Astrocyte (in vitro differentiated cells and primary cell): Measurements from ENCODE around the gene AP2B1. TPM values are rescaled to one million over a fixed set of nuclear protein-coding genes. Genes with fewer than 3 reads are reported as not detected.

ENCODE experiments used
- DNase-seq: peaks from one replicate; pipeline ENCODE4 v3.0.0-alpha.2; 2010; ENCODE audit warnings: low read depth
- FAIRE-seq: peaks from 2 replicates; lab custom pipeline; 2011; peaks lifted over from hg19 to GRCh38; lab: Jason Lieb, UNC
- H2AFZ ChIP-seq: 2 replicates; pipeline ENCODE4 v1.6.0; 2012; ENCODE audit warnings: low read depth, low read length, inconsistent platforms
- H3K27ac ChIP-seq: 2 replicates; pipeline ENCODE4 v1.5.1; 2011; ENCODE audit warnings: low read depth, low read length, inconsistent platforms
- H3K27me3 ChIP-seq: 2 replicates; pipeline ENCODE4 v1.6.0; 2011; ENCODE audit warnings: low read length, inconsistent platforms; ENCODE audit not compliant: insufficient read depth
- H3K36me3 ChIP-seq: 2 replicates; pipeline ENCODE4 v1.5.1; 2011; ENCODE audit warnings: low read length, inconsistent platforms; ENCODE audit not compliant: insufficient read depth
- H3K4me1 ChIP-seq: 2 replicates; pipeline ENCODE4 v1.5.1; 2011; ENCODE audit warnings: low read length, inconsistent platforms; ENCODE audit not compliant: insufficient read depth
- H3K4me2 ChIP-seq: 2 replicates; pipeline ENCODE4 v1.6.0; 2012; ENCODE audit warnings: low read length, inconsistent platforms
- H3K4me3 ChIP-seq: 2 replicates; pipeline ENCODE4 v1.5.1; 2011; ENCODE audit warnings: low read depth, mild to moderate bottlenecking, low read length, inconsistent platforms; ENCODE audit not compliant: insufficient read depth
- H3K79me2 ChIP-seq: 2 replicates; pipeline ENCODE4 v1.6.0; 2012; ENCODE audit warnings: mild to moderate bottlenecking, low read length, inconsistent platforms; ENCODE audit not compliant: insufficient read depth
- H3K9ac ChIP-seq: 2 replicates; pipeline ENCODE4 v1.6.0; 2012; ENCODE audit warnings: mild to moderate bottlenecking, low read length, inconsistent platforms
- H3K9me3 ChIP-seq: 2 replicates; pipeline ENCODE4 v1.5.1; 2012; ENCODE audit warnings: low read depth, mild to moderate bottlenecking, low read length, inconsistent platforms; ENCODE audit not compliant: insufficient read depth
- H4K20me1 ChIP-seq: 2 replicates; pipeline ENCODE4 v1.6.0; 2012; ENCODE audit warnings: low read length, inconsistent platforms; ENCODE audit not compliant: insufficient read depth
- H3K27ac Mint-ChIP-seq: one replicate; pipeline ENCODE4 v1.8.0; 2021; ENCODE audit warnings: mild to moderate bottlenecking, mixed read lengths; ENCODE audit not compliant: unreplicated experiment
- H3K27me3 Mint-ChIP-seq: one replicate; pipeline ENCODE4 v1.8.0; 2021; ENCODE audit warnings: low read depth, mixed read lengths; ENCODE audit not compliant: unreplicated experiment
- H3K36me3 Mint-ChIP-seq: one replicate; pipeline ENCODE4 v1.8.0; 2021; ENCODE audit warnings: low read depth, mixed read lengths; ENCODE audit not compliant: unreplicated experiment
- H3K4me1 Mint-ChIP-seq: one replicate; pipeline ENCODE4 v1.8.0; 2021; ENCODE audit warnings: low read depth, mixed read lengths; ENCODE audit not compliant: unreplicated experiment
- H3K4me3 Mint-ChIP-seq: one replicate; pipeline ENCODE4 v1.8.0; 2021; ENCODE audit warnings: mild to moderate bottlenecking, moderate library complexity, mixed read lengths; ENCODE audit not compliant: unreplicated experiment
- H3K9me3 Mint-ChIP-seq: one replicate; pipeline ENCODE4 v1.8.0; 2021; ENCODE audit warnings: mild to moderate bottlenecking, mixed read lengths; ENCODE audit not compliant: unreplicated experiment
- CTCF ChIP-seq: IDR thresholded peaks from 2 replicates; pipeline ENCODE4 v1.5.1; 2011; ENCODE audit warnings: low read depth, mild to moderate bottlenecking, inconsistent platforms, low read length, moderate library complexity; ENCODE audit not compliant: insufficient read depth
- EZH2 ChIP-seq: IDR thresholded peaks from 2 replicates; pipeline ENCODE4 v1.6.1; 2012; ENCODE audit warnings: mild to moderate bottlenecking, low read length, inconsistent platforms; ENCODE audit not compliant: insufficient read depth
- total RNA-seq: library from RNA; stranded (reverse); gene quantifications from 2 replicates; pipeline ENCODE4 v1.2.1, GENCODE V29; 2021

The AP2B1 gene
- total RNA-seq, 1 donor from 2014 or later = 313 TPM

GRCh38 chr17:35766903-35767510 lies 179.9 kb downstream of the AP2B1 start:
- no peaks in the 10 kb centered on the region for H4K20me1 ChIP-seq
- DNase-seq (no peak), FAIRE-seq (no peak)
- H3K4me3 ChIP-seq = no peak overlapping the region
- no peaks in the 10 kb centered on the region for H3K36me3 ChIP-seq
- no peak overlapping the region for H3K27ac ChIP-seq
- H3K79me2 ChIP-seq = no peaks in the 10 kb centered on the region
- no peak for TF ChIP-seq EZH2
- peak; percentile 60 for TF ChIP-seq CTCF
- no peaks in the 10 kb centered on the region for H3K9me3 ChIP-seq
- H3K9me3 Mint-ChIP-seq = no peaks in the 10 kb centered on the region
- peaks cover 21% of the 10 kb centered on the region for H3K27me3 Mint-ChIP-seq
- H3K9ac ChIP-seq = no peak overlapping the region
- H3K27me3 ChIP-seq = peaks cover 5% of the 10 kb centered on the region
- H3K36me3 Mint-ChIP-seq = no peaks in the 10 kb centered on the region
- H3K4me3 Mint-ChIP-seq = no peak overlapping the region
- H3K27ac Mint-ChIP-seq = no peak overlapping the region
- no peak overlapping the region for H3K4me2 ChIP-seq
- H3K4me1 Mint-ChIP-seq = peaks cover 16% of the 10 kb centered on the region
- peaks cover 8% of the 10 kb centered on the region for H3K4me1 ChIP-seq
- H2AFZ ChIP-seq = no peak overlapping the region

DNA sequence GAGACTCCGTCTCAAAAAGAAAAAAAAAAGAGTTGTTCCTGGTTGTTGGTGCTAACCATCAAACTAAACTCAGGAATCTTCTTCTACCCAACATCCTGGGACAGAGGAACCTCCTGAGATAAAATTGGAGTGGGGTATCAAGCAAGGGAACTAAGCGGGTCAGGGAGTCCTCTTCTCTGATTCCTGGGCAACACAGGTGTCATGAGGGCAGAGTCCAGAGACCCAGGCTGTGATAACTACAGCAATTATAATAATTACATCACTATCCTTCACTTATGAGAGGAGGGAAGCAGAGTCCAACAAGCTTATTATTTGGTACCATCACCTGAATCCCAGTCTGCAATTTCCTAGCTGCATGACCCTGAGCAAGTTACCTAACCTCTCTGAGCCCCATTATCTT lies 181.7 kb downstream of the AP2B1 start:
- H3K4me2 ChIP-seq = no peak overlapping the region
- H3K4me3 Mint-ChIP-seq = no peak overlapping the region
- peaks cover 8% of the 10 kb centered on the region for H3K4me1 ChIP-seq
- no peaks in the 10 kb centered on the region for H3K9me3 Mint-ChIP-seq
- no peaks in the 10 kb centered on the region for H3K36me3 ChIP-seq
- peaks cover 5% of the 10 kb centered on the region for H3K27me3 ChIP-seq
- H3K4me3 ChIP-seq = no peak overlapping the region
- H4K20me1 ChIP-seq = no peaks in the 10 kb centered on the region
- peaks cover 27% of the 10 kb centered on the region for H3K4me1 Mint-ChIP-seq
- DNase-seq (no peak), FAIRE-seq (no peak)
- H3K9ac ChIP-seq = no peak overlapping the region
- H3K9me3 ChIP-seq = no peaks in the 10 kb centered on the region
- no peak overlapping the region for H2AFZ ChIP-seq
- TF ChIP-seq CTCF = no peak
- TF ChIP-seq EZH2 = no peak
- H3K27ac ChIP-seq = no peak overlapping the region
- no peaks in the 10 kb centered on the region for H3K36me3 Mint-ChIP-seq
- H3K27me3 Mint-ChIP-seq = peaks cover 24% of the 10 kb centered on the region
- no peak overlapping the region for H3K27ac Mint-ChIP-seq
- no peaks in the 10 kb centered on the region for H3K79me2 ChIP-seq

- H3K4me1 Mint-ChIP-seq = peaks cover 32% of the 10 kb centered on the region
- no peak overlapping the region for H3K4me3 Mint-ChIP-seq
- no peaks in the 10 kb centered on the region for H3K36me3 ChIP-seq
- H3K4me2 ChIP-seq = no peak overlapping the region
- no peaks in the 10 kb centered on the region for H3K79me2 ChIP-seq
- H2AFZ ChIP-seq = no peak overlapping the region
- peaks cover 12% of the 10 kb centered on the region for H3K4me1 ChIP-seq
- H3K27me3 Mint-ChIP-seq = peaks cover 23% of the 10 kb centered on the region
- no peaks in the 10 kb centered on the region for H3K9me3 ChIP-seq
- no peak for DNase-seq
- H3K9ac ChIP-seq = no peak overlapping the region
- no peak overlapping the region for H3K27ac ChIP-seq
- no peaks in the 10 kb centered on the region for H3K36me3 Mint-ChIP-seq
- no peak for FAIRE-seq
- peaks cover 5% of the 10 kb centered on the region for H3K27me3 ChIP-seq
- H3K9me3 Mint-ChIP-seq = no peaks in the 10 kb centered on the region
- no peak for TF ChIP-seq CTCF
- no peak for TF ChIP-seq EZH2
- peak overlapping the region; percentile 53 for H3K27ac Mint-ChIP-seq
- no peak overlapping the region for H3K4me3 ChIP-seq
- H4K20me1 ChIP-seq = no peaks in the 10 kb centered on the region
Observed at GRCh38 chr17:35769895-35770486, 182.9 kb downstream of the AP2B1 start.
